ENCODE measurements around the gene POGK.

GRCh38 chr1:166865926-166866325 lies 26.7 kb downstream of the POGK start:
- no peak for TF ChIP-seq POLR2A (IDR thresholded peaks at IDR 0.05)
- no peak for TF ChIP-seq CTCF (IDR thresholded peaks at IDR 0.05 in 8 of 11, conservative IDR thresholded peaks at IDR 0.05 in 3 of 11)
